ENCODE measurements around the gene SPRR2B. TPM values are rescaled to one million over a fixed set of nuclear protein-coding genes. Genes with fewer than 3 reads are reported as not detected.
"Not testable (repeated sequence)": the region's sequence is repeated elsewhere in the genome, so short reads cannot be mapped to it uniquely, and the experiment has no call there.

Gene SPRR2B
- total RNA-seq, 1 donor from 2014 or later = not detected

- Mint-ChIP-seq H3K4me1 (no peaks in the 10 kb centered on the region), H3K9me3 (no peaks in the 10 kb centered on the region), H3K4me3 (no peak overlapping the region), H3K27ac (ENCODE audit: unreplicated experiment) (no peak overlapping the region), H3K27me3 (ENCODE audit: low read depth) (peaks cover 22% of the 10 kb centered on the region), H3K36me3 (ENCODE audit: low read depth) (no peaks in the 10 kb centered on the region)
- TF ChIP-seq, protein P1, sequence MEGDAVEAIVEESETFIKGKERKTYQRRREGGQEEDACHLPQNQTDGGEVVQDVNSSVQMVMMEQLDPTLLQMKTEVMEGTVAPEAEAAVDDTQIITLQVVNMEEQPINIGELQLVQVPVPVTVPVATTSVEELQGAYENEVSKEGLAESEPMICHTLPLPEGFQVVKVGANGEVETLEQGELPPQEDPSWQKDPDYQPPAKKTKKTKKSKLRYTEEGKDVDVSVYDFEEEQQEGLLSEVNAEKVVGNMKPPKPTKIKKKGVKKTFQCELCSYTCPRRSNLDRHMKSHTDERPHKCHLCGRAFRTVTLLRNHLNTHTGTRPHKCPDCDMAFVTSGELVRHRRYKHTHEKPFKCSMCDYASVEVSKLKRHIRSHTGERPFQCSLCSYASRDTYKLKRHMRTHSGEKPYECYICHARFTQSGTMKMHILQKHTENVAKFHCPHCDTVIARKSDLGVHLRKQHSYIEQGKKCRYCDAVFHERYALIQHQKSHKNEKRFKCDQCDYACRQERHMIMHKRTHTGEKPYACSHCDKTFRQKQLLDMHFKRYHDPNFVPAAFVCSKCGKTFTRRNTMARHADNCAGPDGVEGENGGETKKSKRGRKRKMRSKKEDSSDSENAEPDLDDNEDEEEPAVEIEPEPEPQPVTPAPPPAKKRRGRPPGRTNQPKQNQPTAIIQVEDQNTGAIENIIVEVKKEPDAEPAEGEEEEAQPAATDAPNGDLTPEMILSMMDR (conservative IDR thresholded peaks at IDR 0.05) = no peak
- DNase-seq (ENCODE audit: low read depth, low spot score) = no peak
These were observed 1.7 kb upstream of the SPRR2B start for GRCh38 chr1:153072806-153073726.

- TF ChIP-seq, protein P1 (conservative IDR thresholded peaks at IDR 0.05) = no peak
- no peak for DNase-seq (ENCODE audit: low read depth, low spot score)
- Mint-ChIP-seq H3K9me3 (no peaks in the 10 kb centered on the region), H3K36me3 (ENCODE audit: low read depth) (no peaks in the 10 kb centered on the region), H3K27me3 (ENCODE audit: low read depth) (peaks cover 39% of the 10 kb centered on the region), H3K27ac (ENCODE audit: unreplicated experiment) (no peak overlapping the region), H3K4me1 (no peaks in the 10 kb centered on the region), H3K4me3 (no peak overlapping the region)
These were observed 1.2 kb downstream of the SPRR2B start for GRCh38 chr1:153070243-153070642.

DNA sequence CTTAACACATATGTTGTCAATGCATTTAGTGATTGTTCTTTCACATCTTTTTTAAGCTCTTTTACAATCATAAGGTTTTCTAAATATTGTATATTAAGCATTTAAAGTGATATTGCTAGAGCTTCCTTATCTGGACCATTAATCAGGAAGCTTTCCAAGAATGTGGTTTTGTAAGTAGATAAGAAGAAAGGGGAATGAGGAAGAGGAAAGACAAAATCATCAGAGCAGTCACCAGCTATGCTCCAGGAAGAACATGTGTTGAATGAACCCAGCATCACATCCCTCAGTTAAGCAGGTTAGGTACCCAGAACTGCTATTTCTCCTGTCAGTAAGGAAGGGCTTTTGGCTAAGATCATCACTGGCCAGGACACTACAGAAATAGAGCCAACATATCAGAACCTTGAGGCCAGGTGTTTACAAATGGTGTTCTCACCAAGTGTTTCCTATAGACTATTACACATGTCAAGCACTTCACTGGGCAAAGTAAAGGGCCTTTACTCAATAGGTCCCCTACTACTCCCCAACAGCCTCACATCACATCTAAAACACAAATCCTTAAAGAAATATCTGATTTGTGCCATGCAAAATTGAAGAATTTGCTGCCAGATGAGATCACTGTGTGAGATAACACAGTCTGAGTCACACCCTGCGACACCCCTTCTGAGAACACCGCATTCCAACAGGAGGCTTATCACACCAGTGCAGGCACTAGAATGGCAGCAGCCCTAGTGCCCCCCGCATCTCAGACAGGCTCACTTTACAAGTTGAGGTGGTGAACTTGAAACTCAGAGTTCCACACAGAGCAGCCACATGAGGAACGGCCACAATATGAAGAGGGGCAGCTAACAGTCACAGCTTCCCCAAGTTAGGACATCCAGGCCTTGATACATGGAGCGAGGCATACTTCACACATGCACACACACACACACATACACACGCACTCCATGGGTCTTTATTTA, 12.3 kb downstream of the SPRR2B start:
- DNase-seq (ENCODE audit: low read depth, low spot score) = no peak
- H3K27me3 Mint-ChIP-seq (ENCODE audit: low read depth) = peaks cover 52% of the 10 kb centered on the region
- H3K9me3 Mint-ChIP-seq = no peaks in the 10 kb centered on the region
- no peak overlapping the region for H3K27ac Mint-ChIP-seq (ENCODE audit: unreplicated experiment)
- no peaks in the 10 kb centered on the region for H3K36me3 Mint-ChIP-seq (ENCODE audit: low read depth)
- H3K4me3 Mint-ChIP-seq = no peak overlapping the region
- TF ChIP-seq, protein P1 (conservative IDR thresholded peaks at IDR 0.05) = no peak
- H3K4me1 Mint-ChIP-seq = no peaks in the 10 kb centered on the region

- Mint-ChIP-seq H3K4me3 (no peak overlapping the region), H3K4me1 (no peaks in the 10 kb centered on the region), H3K27me3 (ENCODE audit: low read depth) (peaks cover 58% of the 10 kb centered on the region), H3K27ac (ENCODE audit: unreplicated experiment) (no peak overlapping the region), H3K36me3 (ENCODE audit: low read depth) (no peaks in the 10 kb centered on the region), H3K9me3 (no peaks in the 10 kb centered on the region)
- no peak for DNase-seq (ENCODE audit: low read depth, low spot score)
- TF ChIP-seq, protein P1 (conservative IDR thresholded peaks at IDR 0.05) = no peak
These were observed 13.3 kb downstream of the SPRR2B start for GRCh38 chr1:153058154-153058553.

GRCh38 chr1:153057375-153057774, 14.0 kb downstream of the SPRR2B start, which contains the start of gene SPRR2A:
SPRR2A (minus strand) TSS chr1:153057512; CDS start chr1:153056735, 777 bp downstream.
- Mint-ChIP-seq H3K9me3 (peaks cover 3% of the 10 kb centered on the region), H3K27ac (ENCODE audit: unreplicated experiment) (no peak within 1 kb of the TSS), H3K4me1 (no peaks in the 10 kb centered on the region), H3K4me3 (no peak within 1 kb of the TSS), H3K36me3 (ENCODE audit: low read depth) (no peaks in the 10 kb centered on the region), H3K27me3 (ENCODE audit: low read depth) (peaks cover 62% of the 10 kb centered on the region)
- TF ChIP-seq, protein P1 (conservative IDR thresholded peaks at IDR 0.05) = no peak
- no peak for DNase-seq (ENCODE audit: low read depth, low spot score)

DNA sequence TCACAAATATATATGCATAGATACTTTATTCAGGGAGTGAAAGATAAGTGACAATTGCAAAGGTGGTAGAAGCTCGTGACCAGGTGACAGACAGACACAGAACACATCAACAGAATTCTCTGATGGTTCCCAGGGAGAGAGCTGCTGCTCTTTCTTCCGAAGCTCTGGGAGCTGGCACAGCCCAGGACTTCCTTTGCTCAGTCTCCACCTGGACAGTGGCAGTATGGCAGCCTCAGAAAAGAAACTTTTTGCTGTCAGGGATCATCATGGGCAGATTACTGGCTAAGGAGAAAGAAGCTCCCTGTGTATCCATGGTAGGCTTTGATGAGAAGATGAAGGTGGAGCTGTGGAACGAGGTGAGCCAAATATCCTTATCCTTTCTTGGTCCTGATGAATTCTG, 15.3 kb downstream of the SPRR2B start:
- peaks cover 59% of the 10 kb centered on the region for H3K27me3 Mint-ChIP-seq (ENCODE audit: low read depth)
- not testable (repeated sequence) for H3K4me3 Mint-ChIP-seq; H3K27ac Mint-ChIP-seq (ENCODE audit: unreplicated experiment); H3K9me3 Mint-ChIP-seq; DNase-seq (ENCODE audit: low read depth, low spot score); H3K4me1 Mint-ChIP-seq; H3K36me3 Mint-ChIP-seq (ENCODE audit: low read depth)
